Nucleus accumbens (tissue), 56 donors: Measurements from ENCODE around the gene C3orf20.
"Not testable (repeated sequence)": the region's sequence is repeated elsewhere in the genome, so short reads cannot be mapped to it uniquely, and the experiment has no call there.

Source experiments
- DNase-seq, 56 donors: peaks; one replicate each; lab custom pipeline; 2025; lab: John Stamatoyannopoulos, UW

The C3orf20 gene

DNA sequence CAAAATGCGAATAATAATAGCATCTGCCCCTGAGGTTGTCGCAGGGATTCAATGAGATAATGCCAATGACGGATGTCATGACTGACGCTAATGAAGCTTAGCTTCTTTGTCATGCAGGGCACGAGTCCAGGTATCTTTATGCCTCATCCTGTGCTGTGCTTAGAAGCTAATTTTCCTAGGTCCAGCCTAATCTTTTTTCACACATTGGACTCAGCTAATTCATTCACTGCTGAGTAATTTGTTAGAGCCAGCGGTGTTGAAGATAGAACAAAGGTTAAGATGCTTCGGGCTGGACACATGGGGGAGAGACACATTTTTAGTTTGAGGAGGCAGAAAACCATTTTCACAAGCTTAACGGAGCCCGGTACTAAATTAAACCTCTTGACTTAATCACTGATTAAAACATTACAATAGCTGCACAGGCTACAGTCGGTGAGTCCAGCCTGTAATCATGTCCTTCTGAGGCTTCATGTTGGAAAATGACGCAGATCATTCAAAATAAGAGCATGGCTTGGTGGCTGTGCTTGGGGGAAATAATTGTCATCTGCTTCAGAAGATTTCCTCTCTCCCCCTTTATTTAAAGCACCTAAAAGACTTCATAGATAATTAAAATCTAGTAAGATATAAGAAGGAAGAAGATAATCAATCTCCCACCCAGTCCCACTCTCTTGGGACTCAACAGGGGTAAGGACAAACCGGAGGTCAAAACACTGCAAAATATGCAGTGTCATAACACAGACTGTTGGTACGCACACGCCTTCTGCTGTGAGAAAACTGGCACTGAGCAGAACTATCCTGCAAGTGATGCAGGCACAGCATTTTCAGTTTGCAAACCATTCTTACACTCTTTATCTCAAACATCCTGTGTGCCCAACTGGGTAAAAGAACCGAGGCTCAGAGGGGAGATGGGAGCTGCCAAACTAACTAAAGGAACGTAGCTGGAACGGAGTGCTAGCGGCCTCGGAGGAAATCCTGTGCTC, 26.7 kb upstream of the C3orf20 start:
- DNase-seq = no peak

GRCh38 chr3:14649466-14649865, 25.5 kb upstream of the C3orf20 start:
- DNase-seq = no peak

- DNase-seq = no peak
Observed at GRCh38 chr3:14650193-14650592, 24.7 kb upstream of the C3orf20 start.

DNA sequence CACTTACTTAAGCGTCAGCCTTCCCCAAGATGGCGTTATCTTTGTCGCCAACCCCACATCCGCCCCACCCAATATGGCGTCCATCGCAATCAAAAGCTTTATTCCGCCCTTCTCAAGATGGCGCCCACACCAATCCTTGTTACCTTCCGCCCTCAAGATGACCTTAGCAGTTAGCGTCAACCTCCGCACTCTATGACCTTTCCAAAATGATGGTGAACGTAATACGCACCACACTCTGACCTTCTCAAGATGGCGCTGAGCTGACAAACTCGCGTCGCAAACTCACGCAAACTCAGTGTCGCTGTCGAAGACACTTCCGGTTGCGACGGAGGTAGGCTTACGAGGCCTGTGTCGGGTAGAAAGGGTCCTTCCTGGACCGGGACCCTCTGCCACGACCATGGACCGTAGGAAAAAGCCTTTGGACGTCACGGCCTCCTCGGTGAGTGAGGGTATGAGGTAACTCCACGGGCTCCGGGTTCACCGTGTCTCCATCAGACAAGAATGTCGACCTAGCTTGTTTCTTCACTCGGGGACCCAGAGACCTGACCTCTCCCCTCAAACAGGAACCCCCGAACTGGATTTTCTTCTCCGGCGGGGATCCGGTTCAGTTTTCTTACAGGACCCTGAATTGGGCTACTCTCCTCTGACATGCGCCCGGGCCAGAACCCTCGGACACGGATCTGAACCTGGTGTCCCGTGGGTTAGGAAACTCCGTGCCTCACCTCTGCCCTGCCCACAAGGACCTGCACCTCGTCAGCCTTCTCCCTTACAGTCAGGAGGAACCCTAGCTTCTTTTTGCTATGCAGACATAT, 23.3 kb upstream of the C3orf20 start, which contains the start of gene CCDC174:
Gene CCDC174, plus strand, starts transcription at position 323 of the 812 bp plus-strand sequence. Its CDS starts 75 bp downstream, at position 398.
- peak; percentile 81 to 99 (median 96) for DNase-seq

- DNase-seq = not testable (repeated sequence)
Observed at GRCh38 chr3:14652360-14652907, 22.5 kb upstream of the C3orf20 start.

- no peak for DNase-seq
Observed at GRCh38 chr3:14657579-14657978, 17.4 kb upstream of the C3orf20 start.

GRCh38 chr3:14658978-14659377, 16.0 kb upstream of the C3orf20 start:
- no peak for DNase-seq

- DNase-seq = no peak
Observed at GRCh38 chr3:14660942-14661341, 14.0 kb upstream of the C3orf20 start.

DNA sequence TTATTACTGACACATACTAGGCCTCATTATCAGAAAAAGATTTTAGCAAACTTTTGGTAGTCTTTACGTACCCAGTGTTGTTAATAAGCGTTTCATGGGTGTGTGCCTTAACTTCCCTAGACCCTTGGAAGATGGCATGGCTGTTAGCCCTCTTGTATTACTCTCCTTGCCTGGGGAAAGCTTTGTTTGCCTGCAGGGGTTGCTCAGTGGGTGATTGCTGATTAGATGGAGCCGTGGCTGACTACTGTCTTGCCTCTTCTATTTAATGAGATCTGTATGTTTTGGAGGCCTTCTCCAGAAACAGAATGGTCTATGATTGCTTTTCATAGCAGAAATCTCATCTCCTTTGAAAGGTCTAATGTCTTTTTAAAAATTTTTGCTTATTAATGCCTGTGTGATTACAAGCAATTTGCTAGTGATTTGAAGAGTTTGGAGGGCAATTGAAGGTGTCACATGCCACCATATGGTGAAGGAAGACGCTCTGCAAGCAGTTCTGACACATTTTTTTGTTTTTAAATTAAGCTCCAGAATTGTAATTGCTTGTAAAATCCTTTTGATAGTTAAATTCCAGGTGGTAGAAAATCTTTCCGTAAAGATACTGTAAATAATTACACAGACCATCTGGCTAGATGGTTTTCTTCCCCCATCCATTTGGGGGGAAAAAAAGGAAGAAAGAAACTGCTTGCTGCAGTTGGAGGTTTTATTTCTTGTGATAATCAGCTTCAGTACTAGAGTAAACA, 11.4 kb upstream of the C3orf20 start:
- no peak for DNase-seq

GRCh38 chr3:14664170-14664569, 10.8 kb upstream of the C3orf20 start:
- DNase-seq = no peak

DNA sequence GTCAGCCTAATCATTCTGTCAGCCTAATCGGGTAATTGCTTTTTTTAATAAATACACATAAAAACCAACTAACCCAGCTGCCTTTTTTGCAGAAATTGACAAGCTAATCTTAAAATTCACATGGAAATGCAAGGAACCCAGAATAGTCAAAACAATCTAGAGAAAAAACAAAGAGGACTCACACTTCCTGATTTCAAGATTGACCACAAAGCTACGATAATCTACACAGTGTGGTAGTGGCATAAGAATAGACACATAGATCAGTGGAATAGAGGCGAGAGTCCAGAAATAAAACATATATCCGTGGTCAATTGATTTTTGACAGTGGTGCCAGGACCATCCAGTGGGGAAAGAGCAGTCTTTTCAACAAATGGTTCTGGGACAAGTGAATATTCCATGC, 2.4 kb upstream of the C3orf20 start:
- DNase-seq = no peak

DNA sequence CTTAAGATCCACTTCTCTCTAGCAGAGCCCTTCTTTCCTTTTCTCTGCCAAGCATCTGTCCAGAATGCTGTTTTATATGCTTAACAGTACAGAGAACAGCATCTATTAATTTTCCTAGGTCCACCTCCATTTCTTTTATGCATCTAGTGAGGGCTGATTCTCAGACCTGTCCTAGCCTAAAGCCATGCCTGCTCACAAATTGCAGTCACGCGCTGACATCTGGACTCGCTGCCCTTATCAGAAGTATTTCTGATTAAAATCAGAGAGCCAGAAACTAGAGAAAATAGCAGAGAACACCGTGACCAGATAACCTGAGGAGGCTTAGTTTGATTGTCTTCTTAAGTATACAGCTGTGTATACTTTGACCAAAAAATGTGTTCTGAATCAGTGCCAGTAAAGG, 1.9 kb downstream of the C3orf20 start:
- DNase-seq = no peak

GRCh38 chr3:14678015-14678503, 3.1 kb downstream of the C3orf20 start:
- DNase-seq = no peak

- no peak for DNase-seq
Observed at GRCh38 chr3:14680115-14680514, 5.2 kb downstream of the C3orf20 start.

- DNase-seq = peak in 4 of 56 donors; percentile 8 to 20 (median 13)
Observed at GRCh38 chr3:14680716-14681115, 5.8 kb downstream of the C3orf20 start.

DNA sequence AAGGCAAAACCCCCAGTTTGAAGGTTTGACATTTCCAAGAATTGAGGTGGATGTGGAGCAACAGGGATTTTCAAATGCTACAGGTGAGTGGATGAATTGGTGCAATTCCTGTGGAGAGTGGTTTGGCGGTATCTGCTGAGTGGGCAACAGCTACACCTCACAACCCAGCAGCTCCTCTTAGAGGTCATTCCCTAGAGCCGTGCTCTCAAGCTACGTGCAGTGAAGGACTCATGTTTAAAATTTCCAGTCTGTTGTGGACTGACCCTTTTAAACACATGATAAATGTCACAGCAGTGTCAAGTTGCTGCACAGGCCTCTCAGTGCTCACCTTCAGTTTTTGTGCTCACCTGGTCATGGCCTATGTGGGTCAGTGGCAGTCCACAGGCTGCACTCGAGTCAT, 9.5 kb downstream of the C3orf20 start:
- no peak for DNase-seq

DNA sequence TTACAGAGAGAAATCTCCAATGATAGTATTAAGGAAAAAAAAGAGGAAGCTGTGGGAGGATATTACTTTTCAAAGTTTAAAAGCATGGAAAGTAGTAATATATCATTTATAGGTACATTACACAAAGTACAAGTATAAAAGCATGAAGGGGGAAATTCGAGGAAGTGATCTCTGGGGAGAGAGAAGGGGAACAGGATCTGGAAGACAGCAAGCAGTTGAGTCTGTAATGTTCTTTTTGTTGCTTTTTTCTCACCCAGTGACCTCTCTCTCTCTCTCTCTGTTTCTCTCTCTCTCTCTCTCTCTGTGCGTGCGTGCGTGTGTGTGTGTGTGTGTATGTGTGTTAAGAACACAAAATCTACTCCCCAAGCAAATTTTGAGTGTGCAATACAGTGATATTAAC, 10.2 kb downstream of the C3orf20 start:
- no peak for DNase-seq

- no peak for DNase-seq
Observed at GRCh38 chr3:14687360-14687759, 12.4 kb downstream of the C3orf20 start.

GRCh38 chr3:14688525-14688924, 13.6 kb downstream of the C3orf20 start:
- DNase-seq = no peak
